RWPE1 (cell line): ENCODE data around the gene HOXB6.

ENCODE experiments used
- CTCF ChIA-PET: fragments of 350-600 bp; sonication (Branson Sonifier 250); formaldehyde crosslinking; extraction: SDS; loops from one replicate; lab custom pipeline; 2021; lab: Yijun Ruan, JAX
- POLR2A ChIA-PET: fragments of 400-600 bp; formaldehyde crosslinking; extraction: SDS; loops from one replicate; lab custom pipeline; 2020; ENCODE audit warnings: antibody characterized with exemption; ENCODE audit not compliant: low non-redundant PET; lab: Yijun Ruan, JAX
- DNase-seq: peaks from one replicate; pipeline ENCODE4 v3.0.0; 2012; ENCODE audit warnings: low spot score
- H3K27ac ChIP-seq: fragments of 450-650 bp; 2 replicates; pipeline ENCODE4 v1.5.1; 2017
- TF ChIP-seq, protein P1 (sequence below): fragments of 450-650 bp; conservative IDR thresholded peaks from 2 replicates; pipeline ENCODE4 v1.5.1; 2017; ENCODE audit warnings: low read depth, mild to moderate bottlenecking

Gene HOXB6

DNA sequence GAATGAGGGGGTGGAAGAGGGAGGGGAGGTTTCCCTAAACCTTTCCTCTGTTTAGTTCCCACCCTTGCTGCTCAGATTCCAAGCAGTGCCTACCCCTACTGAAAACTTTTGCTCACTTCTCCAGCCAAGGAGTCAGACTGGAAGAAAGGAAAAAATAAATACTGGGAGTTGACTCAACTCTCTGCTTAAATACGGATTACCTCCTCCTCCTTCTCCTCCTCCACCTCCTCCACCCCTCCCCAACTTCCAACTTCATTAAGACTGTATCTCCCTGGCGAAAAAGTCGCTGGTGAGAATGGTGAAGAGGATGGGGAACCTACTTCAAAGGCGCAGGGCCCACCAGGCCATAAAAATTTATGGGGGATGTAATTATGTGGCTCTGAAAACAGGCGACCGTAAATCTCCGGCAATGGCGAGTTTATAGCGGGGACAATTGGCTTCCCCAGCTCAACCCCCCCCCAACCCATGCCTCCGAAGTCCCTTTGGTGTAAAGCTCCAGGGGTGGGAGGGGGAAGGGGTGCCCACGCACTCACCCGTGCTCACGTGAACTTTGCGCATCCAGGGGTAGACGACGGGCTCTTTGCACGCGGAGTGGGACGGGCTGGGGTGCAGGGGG lies 27.3 kb downstream of the HOXB6 start:
- DNase-seq, result no peak
- H3K27ac ChIP-seq, result peak overlapping the region; percentile 74
- ChIA-PET POLR2A (no interaction called here), CTCF (interaction anchor here (0.6 to 0.7 kb wide), 2 partner anchors 85 to 178 kb away, joined by 3 read pairs; no protein-coding TSS in a partner anchor)
- TF ChIP-seq, protein P1, sequence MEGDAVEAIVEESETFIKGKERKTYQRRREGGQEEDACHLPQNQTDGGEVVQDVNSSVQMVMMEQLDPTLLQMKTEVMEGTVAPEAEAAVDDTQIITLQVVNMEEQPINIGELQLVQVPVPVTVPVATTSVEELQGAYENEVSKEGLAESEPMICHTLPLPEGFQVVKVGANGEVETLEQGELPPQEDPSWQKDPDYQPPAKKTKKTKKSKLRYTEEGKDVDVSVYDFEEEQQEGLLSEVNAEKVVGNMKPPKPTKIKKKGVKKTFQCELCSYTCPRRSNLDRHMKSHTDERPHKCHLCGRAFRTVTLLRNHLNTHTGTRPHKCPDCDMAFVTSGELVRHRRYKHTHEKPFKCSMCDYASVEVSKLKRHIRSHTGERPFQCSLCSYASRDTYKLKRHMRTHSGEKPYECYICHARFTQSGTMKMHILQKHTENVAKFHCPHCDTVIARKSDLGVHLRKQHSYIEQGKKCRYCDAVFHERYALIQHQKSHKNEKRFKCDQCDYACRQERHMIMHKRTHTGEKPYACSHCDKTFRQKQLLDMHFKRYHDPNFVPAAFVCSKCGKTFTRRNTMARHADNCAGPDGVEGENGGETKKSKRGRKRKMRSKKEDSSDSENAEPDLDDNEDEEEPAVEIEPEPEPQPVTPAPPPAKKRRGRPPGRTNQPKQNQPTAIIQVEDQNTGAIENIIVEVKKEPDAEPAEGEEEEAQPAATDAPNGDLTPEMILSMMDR, result no peak

DNA sequence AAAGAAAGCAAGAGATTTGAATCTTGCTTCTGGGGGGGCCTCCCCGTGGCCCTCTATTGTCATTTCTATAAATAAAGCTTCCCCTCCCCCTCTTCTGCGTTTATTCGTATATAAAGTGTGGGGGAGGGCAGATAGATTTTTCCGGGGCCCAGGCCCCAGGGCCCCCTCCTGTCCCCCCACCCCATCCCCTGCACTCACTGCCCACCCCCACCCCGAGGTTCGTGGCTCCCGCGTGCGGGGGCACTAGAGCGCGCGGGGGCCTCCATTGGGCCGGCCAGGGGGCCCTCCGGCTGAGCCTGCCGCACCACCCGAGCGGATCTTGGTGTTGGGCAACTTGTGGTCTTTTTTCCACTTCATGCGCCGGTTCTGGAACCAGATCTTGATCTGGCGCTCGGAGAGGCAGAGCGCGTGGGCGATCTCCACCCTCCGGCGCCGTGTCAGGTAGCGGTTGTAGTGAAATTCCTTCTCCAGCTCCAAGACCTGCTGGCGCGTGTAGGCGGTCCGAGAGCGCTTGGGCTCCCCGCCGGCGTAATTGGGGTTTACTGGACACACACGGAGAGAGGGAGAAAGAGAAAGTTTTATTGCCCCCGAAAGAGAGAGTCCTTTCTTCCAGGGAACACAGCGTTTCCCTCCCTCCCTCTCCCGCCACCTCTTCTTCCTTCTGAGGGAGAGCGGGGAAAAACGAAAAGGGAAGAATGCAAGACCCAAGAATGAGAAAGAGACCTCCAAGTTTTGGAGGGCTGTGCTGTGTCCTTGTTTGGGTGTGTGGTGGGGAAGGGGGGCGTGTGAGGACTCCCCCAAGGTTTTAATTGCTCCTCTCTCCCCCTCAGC lies 28.1 kb downstream of the HOXB6 start:
- POLR2A ChIA-PET, result no interaction called here
- CTCF ChIA-PET, result interaction anchor here (0.7 kb wide), 1 partner anchor 177 kb away, joined by 3 read pairs; no protein-coding TSS in a partner anchor
- TF ChIP-seq, protein P1, result no peak
- peak overlapping the region; percentile 74 for H3K27ac ChIP-seq
- DNase-seq, result peak; percentile 60

DNA sequence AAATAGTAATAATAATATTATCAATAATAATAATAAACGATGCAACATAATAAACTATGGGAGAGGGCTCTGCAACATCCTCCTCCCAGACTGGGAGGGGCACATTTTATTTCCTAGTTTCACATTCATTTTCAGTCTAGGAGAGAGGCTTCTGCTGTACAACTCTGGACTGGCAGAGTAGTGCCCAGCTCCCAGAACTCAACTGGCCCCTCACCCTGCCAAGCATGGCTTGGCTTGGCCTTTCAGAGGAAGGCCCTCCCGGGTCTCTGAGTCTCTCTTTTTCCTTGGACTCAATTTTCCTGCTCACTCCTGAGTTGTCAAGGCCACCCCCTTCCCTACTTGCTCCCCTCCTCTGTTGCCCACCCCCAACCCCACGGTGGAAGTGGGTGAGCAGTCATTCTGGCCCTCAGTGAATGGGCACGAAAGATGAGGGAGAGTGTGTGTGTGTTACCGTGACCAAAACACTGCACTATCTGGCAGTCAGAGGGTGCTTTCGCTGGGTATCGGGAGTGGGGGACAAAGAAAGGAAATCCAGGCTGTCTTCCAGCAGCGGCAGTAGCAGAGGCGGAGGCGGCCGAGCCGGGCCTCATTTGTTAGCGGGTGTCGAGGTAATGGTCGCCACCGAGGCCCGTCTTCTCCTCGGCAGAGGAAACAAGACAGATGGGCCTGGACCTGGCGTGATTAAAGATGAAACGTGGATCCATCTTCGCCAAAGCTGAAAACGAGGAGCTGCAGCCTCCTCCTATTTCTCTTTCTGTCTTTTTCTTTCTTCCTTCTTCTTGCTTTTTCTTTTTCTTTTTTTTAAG lies 28.9 kb downstream of the HOXB6 start:
- CTCF ChIA-PET, result no interaction called here
- peak overlapping the region; percentile 74 for H3K27ac ChIP-seq
- POLR2A ChIA-PET, result no interaction called here
- TF ChIP-seq, protein P1, result no peak
- no peak for DNase-seq

DNA sequence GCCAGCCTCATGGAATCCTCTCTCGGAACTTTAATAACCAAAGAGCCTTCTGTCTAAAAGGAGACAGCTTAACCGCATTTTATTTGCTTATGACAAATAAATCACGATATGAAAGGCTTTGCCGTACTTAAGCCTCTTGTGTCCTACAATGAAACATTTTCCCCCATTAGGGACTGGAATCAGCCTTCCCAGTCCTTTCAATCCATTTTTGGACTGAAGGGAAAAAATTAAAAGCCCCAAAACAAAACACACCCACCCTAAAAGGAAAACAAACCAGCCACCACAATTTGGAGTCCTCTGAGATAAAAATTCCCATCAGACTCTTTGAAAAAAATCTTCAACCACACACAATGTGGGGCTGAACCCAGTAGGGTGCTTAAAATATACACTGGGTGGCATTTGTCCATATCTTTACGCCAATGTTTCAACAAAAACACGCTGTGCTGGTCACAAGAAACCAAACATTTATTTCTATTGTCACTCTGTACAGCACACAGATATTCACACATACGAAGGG lies 29.7 kb downstream of the HOXB6 start:
- no peak for DNase-seq
- no peak overlapping the region for H3K27ac ChIP-seq
- TF ChIP-seq, protein P1, result no peak
- ChIA-PET CTCF (interaction anchor here (0.7 kb wide), 1 partner anchor 13 kb away, joined by 3 read pairs; no protein-coding TSS in a partner anchor), POLR2A (no interaction called here)

DNA sequence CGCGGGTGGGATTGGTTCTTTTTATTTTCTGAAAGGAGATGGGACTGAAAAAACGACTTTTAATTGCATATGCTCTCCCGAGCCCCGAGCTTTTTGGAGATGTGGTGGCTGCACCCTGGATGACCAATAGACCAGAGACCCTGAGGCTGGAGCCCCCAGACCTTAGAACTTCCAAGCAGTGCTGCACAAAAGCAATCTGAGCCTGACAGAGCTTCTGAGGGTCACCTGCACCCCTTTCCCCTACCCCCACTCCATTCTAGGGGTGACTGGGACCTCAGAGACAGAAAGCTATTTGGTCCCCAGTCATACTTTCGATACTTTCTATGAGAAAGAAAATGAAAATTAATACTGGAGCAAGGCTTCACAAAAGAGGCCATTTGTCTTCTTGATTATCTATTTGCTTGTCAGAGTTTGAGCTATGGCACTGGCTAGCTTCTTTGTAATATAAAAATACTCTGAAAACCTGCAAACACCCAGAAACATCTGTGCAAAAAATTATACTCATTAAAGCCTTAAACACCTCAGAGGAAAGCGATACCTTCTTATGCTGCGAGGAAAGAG lies 30.2 kb downstream of the HOXB6 start:
- DNase-seq, result no peak
- CTCF ChIA-PET, result interaction anchor here (0.6 to 0.7 kb wide), 3 partner anchors 12 to 62 kb away, joined by 3 to 4 read pairs (median 3); no protein-coding TSS in a partner anchor
- TF ChIP-seq, protein P1, result no peak
- H3K27ac ChIP-seq, result 0 out of 2 replicates have a peak overlapping the region, but pooled peaks have one; percentile 0
- POLR2A ChIA-PET, result no interaction called here
